Fibroblast of lung (primary cell): ENCODE measurements around the gene CSRNP3.

Experiments
- CTCF ChIP-seq, 2 donors: IDR thresholded peaks in 1 of 2; conservative IDR thresholded peaks in 1 of 2; 1 replicate in 1 of 2; 2 replicates in 1 of 2; pipeline ENCODE4 v1.5.1; 2011 to 2012; ENCODE audit warnings: low read length in 2 of 2, control low read depth in 1 of 2, inconsistent platforms in 1 of 2, low read depth in 1 of 2, mild to moderate bottlenecking in 1 of 2
- EZH2 ChIP-seq: IDR thresholded peaks from 2 replicates; pipeline ENCODE4 v1.5.1; 2012; ENCODE audit warnings: low read length, control low read depth, mild to moderate bottlenecking; ENCODE audit errors: missing control alignments

- TF ChIP-seq CTCF (conservative IDR thresholded peaks at IDR 0.05 in 1 of 2, IDR thresholded peaks at IDR 0.05 in 1 of 2; ENCODE audit: low read depth in 1 of 2, low read length in 2 of 2) = no peak
- TF ChIP-seq EZH2 = no peak
These were observed 230.4 kb downstream of the CSRNP3 start for GRCh38 chr2:165699946-165700345.
